HCT116 (cell line): ENCODE data around the gene RHNO1. TPM values are rescaled to one million over a fixed set of nuclear protein-coding genes. Genes with fewer than 3 reads are reported as not detected.

Source experiments
- ATAC-seq: fragments of 200-7000 bp; cut with Tn5 transposase; 2 replicates; pipeline ENCODE4 v1.9.1; 2020; ENCODE audit warnings: mild to moderate bottlenecking, moderate library complexity
- BruUV-seq: library from RNA; stranded (reverse); fragments of 400-500 nt; replicated peaks from 2 replicates; lab custom pipeline; 2021; lab: Mats Ljungman, UMichigan
- CTCF ChIA-PET: fragments of 300-600 bp; sonication (Branson Sonifier 250); formaldehyde crosslinking; loops from one replicate; lab custom pipeline; 2021; ENCODE audit warnings: antibody characterized with exemption; lab: Charles Lee
- POLR2A ChIA-PET: fragments of 300-600, 350-600 bp; sonication (Branson Sonifier 250); formaldehyde crosslinking; loops from one replicate; lab custom pipeline; 2021; ENCODE audit warnings: antibody characterized with exemption; lab: Charles Lee
- RAD21 ChIA-PET, 2 experiments: fragments of 300-600 bp; sonication (Branson Sonifier 250); formaldehyde crosslinking; loops; one replicate each; lab custom pipeline; 2023; ENCODE audit warnings: low total read pairs in 2 of 2; ENCODE audit not compliant: uncharacterized antibody in 2 of 2, unreplicated experiment in 2 of 2, low non-redundant PET in 1 of 2; lab: Charles Lee
- DNase-seq: peaks from one replicate; pipeline ENCODE4 v3.0.0-alpha.2; 2010; ENCODE audit warnings: low read depth, low spot score
- H2AFZ ChIP-seq: fragments of 200-600 bp; shearing (Covaris generic), sonication (generic); 2 replicates; pipeline ENCODE4 v1.6.1; 2017; ENCODE audit warnings: low read depth, mixed run types, mixed read lengths, antibody characterized with exemption, low read length; ENCODE audit not compliant: poor library complexity, severe bottlenecking
- H3K27ac ChIP-seq: 2 replicates; pipeline ENCODE4 v1.5.1; 2012; ENCODE audit warnings: low read depth, low read length
- H3K27me3 ChIP-seq: fragments of 200-600 bp; sonication (generic); 2 replicates; pipeline ENCODE4 v1.6.1; 2016; ENCODE audit warnings: mixed run types, low read length, mixed read lengths; ENCODE audit not compliant: insufficient read depth
- H3K36me3 ChIP-seq, 2 experiments: fragments of 200-500 bp in 1 of 2; fragments of 200-600 bp in 1 of 2; sonication (Bioruptor generic) in 1 of 2; sonication (generic) in 1 of 2; 2 replicates each; pipeline versions ENCODE4 v1.5.1 to v1.6.1; 2014 to 2016; ENCODE audit warnings: low read length in 2 of 2, inconsistent platforms in 1 of 2, mixed read lengths in 1 of 2, mixed run types in 1 of 2; ENCODE audit not compliant: insufficient read depth in 2 of 2, control insufficient read depth in 1 of 2
- H3K4me1 ChIP-seq, 2 experiments: fragments of 200-600 bp in 1 of 2; sonication (generic) in 1 of 2; 2 replicates each; pipeline versions ENCODE4 v1.5.1 to v1.6.1; 2012 to 2017; ENCODE audit warnings: low read length in 2 of 2, inconsistent platforms in 1 of 2, mild to moderate bottlenecking in 1 of 2, mixed read lengths in 1 of 2, mixed run types in 1 of 2, moderate library complexity in 1 of 2; ENCODE audit not compliant: insufficient read depth in 2 of 2, control insufficient read depth in 1 of 2
- H3K4me2 ChIP-seq: fragments of 200-600 bp; sonication (generic); 2 replicates; pipeline ENCODE4 v1.6.1; 2017; ENCODE audit warnings: mixed run types, low read length, mixed read lengths
- H3K4me3 ChIP-seq, 2 experiments: fragments of 200-600 bp in 1 of 2; sonication (generic) in 1 of 2; replicated peaks in 1 of 2; 2 replicates each; pipeline ENCODE4 v1.5.1; 2011 to 2016; ENCODE audit warnings: low read length in 2 of 2, control low read depth in 1 of 2, low read depth in 1 of 2, mild to moderate bottlenecking in 1 of 2, mixed read lengths in 1 of 2, mixed run types in 1 of 2
- H3K79me2 ChIP-seq: fragments of 200-600 bp; sonication (generic); 2 replicates; pipeline ENCODE4 v1.6.1; 2017; ENCODE audit warnings: mild to moderate bottlenecking, mixed run types, low read length, moderate library complexity, mixed read lengths; ENCODE audit not compliant: insufficient read depth
- H3K9ac ChIP-seq: fragments of 200-600 bp; sonication (generic); 2 replicates; pipeline ENCODE4 v1.6.1; 2016; ENCODE audit warnings: low read length, mixed read lengths
- H3K9me2 ChIP-seq: fragments of 200-600 bp; sonication (generic), shearing (Covaris generic); 2 replicates; pipeline ENCODE4 v1.6.1; 2017; ENCODE audit warnings: mixed run types, mild to moderate bottlenecking, moderate library complexity; ENCODE audit not compliant: insufficient read depth
- H3K9me3 ChIP-seq, 2 experiments: fragments of 200-500 bp in 1 of 2; fragments of 200-600 bp in 1 of 2; sonication (Bioruptor generic) in 1 of 2; sonication (generic) in 1 of 2; 2 replicates each; pipeline ENCODE4 v1.6.1; 2014 to 2017; ENCODE audit warnings: low read length in 2 of 2, mixed read lengths in 2 of 2, inconsistent platforms in 1 of 2, low read depth in 1 of 2, mild to moderate bottlenecking in 1 of 2, mixed run types in 1 of 2, moderate library complexity in 1 of 2; ENCODE audit not compliant: control insufficient read depth in 1 of 2, insufficient read depth in 1 of 2
- H4K20me1 ChIP-seq: fragments of 200-600 bp; sonication (generic), shearing (Covaris generic); 2 replicates; pipeline ENCODE4 v1.6.1; 2017; ENCODE audit warnings: mixed run types, mild to moderate bottlenecking, moderate library complexity; ENCODE audit not compliant: insufficient read depth
- ATF3 ChIP-seq: IDR thresholded peaks from 2 replicates; pipeline ENCODE4 v1.6.1; 2012
- CBX3 ChIP-seq: IDR thresholded peaks from 2 replicates; pipeline ENCODE4 v1.6.1; 2012; ENCODE audit warnings: low read depth
- CEBPB ChIP-seq: IDR thresholded peaks from 2 replicates; pipeline ENCODE4 v1.6.1; 2012; ENCODE audit warnings: low read depth
- EGR1 ChIP-seq: IDR thresholded peaks from 2 replicates; pipeline ENCODE4 v1.6.1; 2012; ENCODE audit warnings: low read depth
- ELF1 ChIP-seq: IDR thresholded peaks from 2 replicates; pipeline ENCODE4 v1.6.1; 2012; ENCODE audit warnings: low read depth, borderline replicate concordance
- EZH2 ChIP-seq: fragments of 200-600 bp; sonication (generic); IDR thresholded peaks from 2 replicates; pipeline ENCODE4 v1.6.1; 2017; ENCODE audit warnings: antibody characterized with exemption, mixed run types
- EZH2phosphoT487 ChIP-seq: fragments of 200-600 bp; IDR thresholded peaks from 2 replicates; pipeline ENCODE4 v1.6.1; 2018; ENCODE audit warnings: antibody characterized with exemption, borderline replicate concordance
- FOSL1 ChIP-seq: IDR thresholded peaks from 2 replicates; pipeline ENCODE4 v1.6.1; 2012; ENCODE audit warnings: low read depth
- MAX ChIP-seq: IDR thresholded peaks from 2 replicates; pipeline ENCODE4 v1.6.1; 2012
- POLR2A ChIP-seq: IDR thresholded peaks from 2 replicates; pipeline ENCODE4 v1.7.0; 2011; ENCODE audit warnings: borderline replicate concordance; ENCODE audit not compliant: insufficient read depth, insufficient read length; ENCODE audit errors: extremely low read depth
- POLR2AphosphoS5 ChIP-seq: IDR thresholded peaks from 2 replicates; pipeline ENCODE4 v1.6.1; 2011; ENCODE audit warnings: mild to moderate bottlenecking, low read depth, low read length, moderate library complexity
- RAD21 ChIP-seq: IDR thresholded peaks from 2 replicates; pipeline ENCODE4 v1.6.1; 2012; ENCODE audit warnings: low read depth, mild to moderate bottlenecking
- REST ChIP-seq: IDR thresholded peaks from 2 replicates; pipeline ENCODE4 v1.6.1; 2012; ENCODE audit warnings: low read depth
- SP1 ChIP-seq: IDR thresholded peaks from 2 replicates; pipeline ENCODE4 v1.6.1; 2012; ENCODE audit warnings: low read depth
- YY1 ChIP-seq: IDR thresholded peaks from 2 replicates; pipeline ENCODE4 v1.6.1; 2011; ENCODE audit warnings: low read length, low read depth, moderate library complexity, mild to moderate bottlenecking; ENCODE audit not compliant: insufficient replicate concordance; ENCODE audit errors: extremely low read depth
- ZFX ChIP-seq: fragments of 450-650 bp; IDR thresholded peaks from 2 replicates; pipeline ENCODE4 v1.6.1; 2017
- intact Hi-C: fragments of 100-400 bp; cut with micrococcal nuclease; formaldehyde crosslinking; loops from 2 replicates; pipeline ENCODE4 v1.10.0; 2022
- total RNA-seq: library from RNA; stranded (reverse); gene quantifications from one replicate; pipeline ENCODE4 v1.2.1, GENCODE V29; 2021; ENCODE audit not compliant: unreplicated experiment
- TF ChIP-seq, protein P1 (sequence below): IDR thresholded peaks from 2 replicates; pipeline ENCODE4 v1.6.1; 2011; ENCODE audit warnings: mild to moderate bottlenecking, low read length, moderate library complexity; ENCODE audit not compliant: insufficient replicate concordance; ENCODE audit errors: extremely low read depth

Gene RHNO1
- total RNA-seq, 1 experiment from 2014 or later, result 29.7 TPM

DNA sequence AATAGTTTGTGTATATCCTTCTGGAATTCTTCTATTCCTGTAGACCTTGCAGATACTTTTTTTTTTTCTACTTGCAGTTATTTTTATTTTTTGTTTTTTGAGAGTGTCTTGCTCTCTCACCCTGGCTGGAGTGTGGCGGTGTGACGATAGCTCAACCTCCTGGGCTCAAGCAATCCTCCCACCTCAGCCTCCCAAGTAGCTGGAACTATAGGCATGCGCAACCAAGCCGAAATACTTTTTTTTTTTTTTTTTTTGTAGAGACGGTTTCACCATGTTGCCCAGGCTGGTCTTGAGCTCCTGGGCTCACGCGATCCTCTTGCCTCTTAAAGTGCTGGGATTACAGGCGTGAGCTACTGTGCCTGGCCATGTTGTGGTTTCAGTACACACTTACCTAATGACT lies 23.6 kb downstream of the RHNO1 start (continued):
- TF ChIP-seq, protein P1, sequence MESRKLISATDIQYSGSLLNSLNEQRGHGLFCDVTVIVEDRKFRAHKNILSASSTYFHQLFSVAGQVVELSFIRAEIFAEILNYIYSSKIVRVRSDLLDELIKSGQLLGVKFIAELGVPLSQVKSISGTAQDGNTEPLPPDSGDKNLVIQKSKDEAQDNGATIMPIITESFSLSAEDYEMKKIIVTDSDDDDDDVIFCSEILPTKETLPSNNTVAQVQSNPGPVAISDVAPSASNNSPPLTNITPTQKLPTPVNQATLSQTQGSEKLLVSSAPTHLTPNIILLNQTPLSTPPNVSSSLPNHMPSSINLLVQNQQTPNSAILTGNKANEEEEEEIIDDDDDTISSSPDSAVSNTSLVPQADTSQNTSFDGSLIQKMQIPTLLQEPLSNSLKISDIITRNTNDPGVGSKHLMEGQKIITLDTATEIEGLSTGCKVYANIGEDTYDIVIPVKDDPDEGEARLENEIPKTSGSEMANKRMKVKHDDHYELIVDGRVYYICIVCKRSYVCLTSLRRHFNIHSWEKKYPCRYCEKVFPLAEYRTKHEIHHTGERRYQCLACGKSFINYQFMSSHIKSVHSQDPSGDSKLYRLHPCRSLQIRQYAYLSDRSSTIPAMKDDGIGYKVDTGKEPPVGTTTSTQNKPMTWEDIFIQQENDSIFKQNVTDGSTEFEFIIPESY, result no peak

DNA sequence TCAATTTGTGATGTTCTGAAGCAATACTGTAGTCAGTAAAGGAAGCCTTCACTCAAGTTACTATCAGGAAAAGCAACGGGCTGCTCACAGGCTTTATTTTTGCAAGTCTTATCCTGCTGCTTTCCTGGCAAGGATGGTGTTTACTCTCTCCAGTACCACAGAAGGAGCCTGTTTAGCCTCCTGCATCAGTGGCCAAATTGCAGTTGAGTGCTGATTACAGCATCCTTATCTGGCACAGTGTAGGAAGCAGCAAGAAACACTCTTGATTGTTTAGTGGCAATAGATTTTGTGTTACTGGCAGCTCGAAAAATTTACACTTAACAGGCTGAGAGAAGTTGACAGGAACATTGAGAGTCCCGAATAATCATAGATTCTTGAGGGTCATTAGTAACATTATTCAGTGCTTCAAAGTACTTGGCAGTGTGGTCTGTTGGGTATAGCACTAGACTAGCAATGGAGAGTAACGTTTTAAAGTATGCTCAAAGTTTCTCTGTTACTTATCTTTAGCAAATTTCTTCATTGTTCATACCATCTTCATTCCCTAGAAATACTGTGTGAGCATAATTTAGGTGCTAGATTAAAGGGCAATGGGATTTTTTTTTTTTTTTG lies 25.4 kb downstream of the RHNO1 start:
- Histone ChIP-seq H3K36me3 (no peaks in the 10 kb centered on the region), H3K4me3 (no peak overlapping the region), H2AFZ (no peak overlapping the region), H3K27ac (no peak overlapping the region), H3K9me2 (no peaks in the 10 kb centered on the region), H3K4me1 (no peaks in the 10 kb centered on the region), H3K79me2 (peaks cover 46% of the 10 kb centered on the region)
- POLR2A ChIA-PET, result no interaction called here
- intact Hi-C loops, result no loop called here
- TF ChIP-seq ATF3, result no peak
- TF ChIP-seq MAX, result no peak
- TF ChIP-seq CBX3, result no peak
- no peak for TF ChIP-seq YY1
- TF ChIP-seq EZH2phosphoT487, result no peak
- TF ChIP-seq POLR2A, result no peak
- no peak for TF ChIP-seq POLR2AphosphoS5
- TF ChIP-seq FOSL1, result no peak
- TF ChIP-seq, protein P1, result no peak
- no peak for TF ChIP-seq EZH2
- no peak for TF ChIP-seq ELF1
- TF ChIP-seq SP1, result no peak
- no peak for TF ChIP-seq EGR1
- no peak for TF ChIP-seq RAD21
- TF ChIP-seq ZFX, result no peak
- TF ChIP-seq CEBPB, result no peak
- no peak for TF ChIP-seq REST
- TF ChIP-seq, all 23 proteins: peak for 0
- Histone ChIP-seq H4K20me1 (peaks cover 4% of the 10 kb centered on the region; the same call in 1 of the 2 replicates), H3K9me3 (no peaks in the 10 kb centered on the region), H3K4me2 (no peak overlapping the region), H3K27me3 (no peaks in the 10 kb centered on the region), H3K9ac (no peak overlapping the region)
- ATAC-seq, result no peak
- ChIA-PET CTCF (no interaction called here), RAD21 (no interaction called here)
- DNase-seq, result no peak
- no TSS peak for BruUV-seq
